PC-9 (cell line): ENCODE measurements around the gene CSNK1D. TPM values are rescaled to one million over a fixed set of nuclear protein-coding genes. Genes with fewer than 3 reads are reported as not detected.

Experiments
- BruUV-seq: library from RNA; stranded (reverse); fragments of 400-500 nt; replicated peaks from 2 replicates; lab custom pipeline; 2021; lab: Mats Ljungman, UMichigan
- CTCF ChIA-PET: fragments of 300-600 bp; sonication (Branson Sonifier 250); formaldehyde crosslinking; loops from one replicate; lab custom pipeline; 2022; ENCODE audit warnings: antibody characterized with exemption; lab: Charles Lee
- POLR2A ChIA-PET: fragments of 300-600 bp; sonication (Branson Sonifier 250); formaldehyde crosslinking; loops from one replicate; lab custom pipeline; 2022; ENCODE audit warnings: antibody characterized with exemption; ENCODE audit not compliant: unreplicated experiment; lab: Charles Lee
- DNase-seq, 2 experiments: peaks; one replicate each; pipeline versions ENCODE4 v3.0.0 to v3.0.0-alpha.2; 2015 to 2022; ENCODE audit warnings: mixed read lengths in 1 of 2
- H2AFZ ChIP-seq: fragments of 200-600 bp; sonication (generic); 2 replicates; pipeline ENCODE4 v1.8.1; 2017; ENCODE audit warnings: antibody characterized with exemption
- H3F3A ChIP-seq: fragments of 200-600 bp; sonication (generic); 2 replicates; pipeline ENCODE4 v1.8.1; 2017; ENCODE audit warnings: antibody characterized with exemption, mild to moderate bottlenecking, low read depth; ENCODE audit not compliant: insufficient read depth
- H3K27ac ChIP-seq: fragments of 200-600 bp; sonication (generic); 2 replicates; pipeline ENCODE4 v1.6.1; 2016; ENCODE audit warnings: mixed run types
- H3K27me3 ChIP-seq: fragments of 200-600 bp; sonication (generic); 2 replicates; pipeline ENCODE4 v1.6.1; 2016; ENCODE audit warnings: low read depth, mixed run types; ENCODE audit not compliant: insufficient read depth
- H3K36me3 ChIP-seq: fragments of 200-600 bp; sonication (generic); 2 replicates; pipeline ENCODE4 v1.6.1; 2016; ENCODE audit warnings: low read depth, mixed run types
- H3K4me1 ChIP-seq: fragments of 200-600 bp; sonication (generic); replicated peaks from 2 replicates; pipeline ENCODE4 v1.6.1; 2016; ENCODE audit warnings: mixed run types; ENCODE audit not compliant: insufficient read depth
- H3K4me2 ChIP-seq: fragments of 200-600 bp; sonication (generic); 2 replicates; pipeline ENCODE4 v1.6.1; 2017; ENCODE audit warnings: mixed run types
- H3K4me3 ChIP-seq: fragments of 200-600 bp; sonication (generic); 2 replicates; pipeline ENCODE4 v1.6.1; 2016; ENCODE audit warnings: mixed run types
- H3K79me2 ChIP-seq: fragments of 200-600 bp; sonication (generic); 2 replicates; pipeline ENCODE4 v1.6.1; 2017; ENCODE audit warnings: low read depth, mixed run types
- H3K9me2 ChIP-seq: fragments of 200-600 bp; sonication (generic); 2 replicates; pipeline ENCODE4 v1.8.1; 2017; ENCODE audit warnings: mild to moderate bottlenecking; ENCODE audit not compliant: insufficient read depth
- H3K9me3 ChIP-seq: fragments of 200-600 bp; sonication (generic); 2 replicates; pipeline ENCODE4 v1.8.1; 2016; ENCODE audit warnings: low read depth; ENCODE audit not compliant: insufficient read depth
- H4K20me1 ChIP-seq: fragments of 200-600 bp; sonication (generic); 2 replicates; pipeline ENCODE4 v1.8.1; 2017; ENCODE audit not compliant: insufficient read depth
- CTCF ChIP-seq: fragments of 200-600 bp; sonication (generic); conservative IDR thresholded peaks from 2 replicates; pipeline ENCODE4 v1.6.1; 2017; ENCODE audit warnings: mixed run types, antibody characterized with exemption, mild to moderate bottlenecking, moderate library complexity
- EZH2 ChIP-seq: fragments of 200-600 bp; sonication (generic); IDR thresholded peaks from 2 replicates; pipeline ENCODE4 v1.8.0; 2017; ENCODE audit warnings: antibody characterized with exemption, low read depth
- intact Hi-C: fragments of 100-400 bp; cut with micrococcal nuclease; formaldehyde crosslinking; loops from one replicate; pipeline ENCODE4 v1.10.0; 2022; ENCODE audit not compliant: unreplicated experiment
- total RNA-seq: library from RNA; stranded (reverse); gene quantifications from 2 replicates; pipeline ENCODE4 v1.2.3, GENCODE V29; 2021

CSNK1D gene
- total RNA-seq, 1 experiment from 2014 or later = 181 TPM

- BruUV-seq = no TSS peak
- H4K20me1 ChIP-seq = peaks cover 81% of the 10 kb centered on the region
Observed at GRCh38 chr17:82240506-82241182, 32.9 kb downstream of the CSNK1D start.

GRCh38 chr17:82239926-82240505 lies 33.5 kb downstream of the CSNK1D start:
- TF ChIP-seq CTCF (no peak), EZH2 (no peak)
- H3K4me2 ChIP-seq = no peak overlapping the region
- no peak for DNase-seq
- H3K36me3 ChIP-seq = no peaks in the 10 kb centered on the region
- peaks cover 82% of the 10 kb centered on the region; the same call in 1 of the 2 replicates for H3F3A ChIP-seq
- H3K4me3 ChIP-seq = no peak overlapping the region
- no peak overlapping the region for H2AFZ ChIP-seq
- ChIA-PET CTCF (no interaction called here), POLR2A (no interaction called here)
- BruUV-seq = no TSS peak
- H3K4me1 ChIP-seq = peaks cover 15% of the 10 kb centered on the region
- peaks cover 11% of the 10 kb centered on the region; the same call in 1 of the 2 replicates for H3K79me2 ChIP-seq
- no peaks in the 10 kb centered on the region for H3K9me3 ChIP-seq
- H3K9me2 ChIP-seq = no peaks in the 10 kb centered on the region
- H4K20me1 ChIP-seq = peaks cover 81% of the 10 kb centered on the region
- intact Hi-C loops = loop anchor here (5.0 to 10.0 kb wide), 3 partner anchors 33 to 255 kb away; partner anchors contain the start of genes DCXR and RAC3
- H3K27ac ChIP-seq = no peak overlapping the region
- no peaks in the 10 kb centered on the region for H3K27me3 ChIP-seq

More at GRCh38 chr17:82240506-82241182, 32.9 kb downstream of the CSNK1D start:
- no peak overlapping the region for H3K4me3 ChIP-seq
- no peak for DNase-seq
- H3K9me2 ChIP-seq = no peaks in the 10 kb centered on the region
- H3K36me3 ChIP-seq = no peaks in the 10 kb centered on the region
- H2AFZ ChIP-seq = no peak overlapping the region
- H3K79me2 ChIP-seq = peaks cover 8% of the 10 kb centered on the region; the same call in 1 of the 2 replicates
- CTCF ChIA-PET = no interaction called here
- no peak overlapping the region for H3K4me2 ChIP-seq
- H3K27ac ChIP-seq = no peak overlapping the region
- H3K9me3 ChIP-seq = no peaks in the 10 kb centered on the region
- POLR2A ChIA-PET = no interaction called here
- peaks cover 8% of the 10 kb centered on the region for H3K4me1 ChIP-seq
- intact Hi-C loops = loop anchor here (5.0 to 10.0 kb wide), 2 partner anchors 33 to 206 kb away; partner anchors contain the start of genes DCXR and RAC3
- H3F3A ChIP-seq = peaks cover 81% of the 10 kb centered on the region; the same call in 1 of the 2 replicates
- TF ChIP-seq EZH2 (no peak), CTCF (no peak)
- H3K27me3 ChIP-seq = no peaks in the 10 kb centered on the region

GRCh38 chr17:82239401-82239925 lies 34.0 kb downstream of the CSNK1D start:
- Histone ChIP-seq H3K27ac (no peak overlapping the region), H3K4me3 (no peak overlapping the region), H3K79me2 (peaks cover 16% of the 10 kb centered on the region), H3K4me2 (no peak overlapping the region), H3K9me2 (no peaks in the 10 kb centered on the region), H4K20me1 (peaks cover 81% of the 10 kb centered on the region), H2AFZ (no peak overlapping the region), H3K27me3 (no peaks in the 10 kb centered on the region), H3K4me1 (peaks cover 20% of the 10 kb centered on the region), H3K36me3 (no peaks in the 10 kb centered on the region), H3F3A (peaks cover 80% of the 10 kb centered on the region; the same call in 1 of the 2 replicates), H3K9me3 (no peaks in the 10 kb centered on the region)
- POLR2A ChIA-PET = no interaction called here
- TF ChIP-seq EZH2 = no peak
- no peak for TF ChIP-seq CTCF
- intact Hi-C loops = loop anchor here (10.0 kb wide), 1 partner anchor 255 kb away; no protein-coding TSS in a partner anchor
- no TSS peak for BruUV-seq
- no peak for DNase-seq
- CTCF ChIA-PET = no interaction called here
